ENCODE measurements around the gene FHIT. TPM values are rescaled to one million over a fixed set of nuclear protein-coding genes. Genes with fewer than 3 reads are reported as not detected.

Gene FHIT
- polyA plus RNA-seq, 1 experiment = 0.11 TPM

- CTCF ChIA-PET = no interaction called here
- H3K4me3 ChIP-seq (ENCODE audit: low read depth, low read length) = no peak overlapping the region
These were observed 957.1 kb downstream of the FHIT start for GRCh38 chr3:60294181-60294580.

GRCh38 chr3:60291115-60291514, 960.1 kb downstream of the FHIT start:
- TF ChIP-seq CTCF (IDR thresholded peaks at IDR 0.05; ENCODE audit: insufficient read depth, low read depth, low read length) = no peak
- ChIA-PET CTCF (no interaction called here), POLR2A (no interaction called here)
- no peak overlapping the region for H3K4me3 ChIP-seq (ENCODE audit: low read depth, low read length)
- DNase-seq (ENCODE audit: low read depth) = no peak
- no peaks in the 10 kb centered on the region for H3K36me3 ChIP-seq (ENCODE audit: control insufficient read depth, insufficient read depth, low read length)
- H3K27me3 ChIP-seq (ENCODE audit: control insufficient read depth, insufficient read depth, low read length) = no peaks in the 10 kb centered on the region

More at GRCh38 chr3:60294181-60294580, 957.1 kb downstream of the FHIT start:
- Histone ChIP-seq H3K36me3 (ENCODE audit: control insufficient read depth, insufficient read depth, low read length) (no peaks in the 10 kb centered on the region), H3K27me3 (ENCODE audit: control insufficient read depth, insufficient read depth, low read length) (no peaks in the 10 kb centered on the region)
- no peak for TF ChIP-seq CTCF (IDR thresholded peaks at IDR 0.05; ENCODE audit: insufficient read depth, low read depth, low read length)
- POLR2A ChIA-PET = no interaction called here
- DNase-seq (ENCODE audit: low read depth) = no peak

GRCh38 chr3:60290122-60290492, 961.1 kb downstream of the FHIT start:
- H3K36me3 ChIP-seq (ENCODE audit: control insufficient read depth, insufficient read depth, low read length) = no peaks in the 10 kb centered on the region
- no peak for DNase-seq (ENCODE audit: low read depth)
- H3K27me3 ChIP-seq (ENCODE audit: control insufficient read depth, insufficient read depth, low read length) = no peaks in the 10 kb centered on the region
- CTCF ChIA-PET = no interaction called here
- H3K4me3 ChIP-seq (ENCODE audit: low read depth, low read length) = no peak overlapping the region
- POLR2A ChIA-PET = no interaction called here
- TF ChIP-seq CTCF (IDR thresholded peaks at IDR 0.05; ENCODE audit: insufficient read depth, low read depth, low read length) = no peak

- ChIA-PET CTCF (no interaction called here), POLR2A (no interaction called here)
- DNase-seq (ENCODE audit: low read depth) = no peak
- Histone ChIP-seq H3K36me3 (ENCODE audit: control insufficient read depth, insufficient read depth, low read length) (no peaks in the 10 kb centered on the region), H3K4me3 (ENCODE audit: low read depth, low read length) (no peak overlapping the region), H3K27me3 (ENCODE audit: control insufficient read depth, insufficient read depth, low read length) (no peaks in the 10 kb centered on the region)
- no peak for TF ChIP-seq CTCF (IDR thresholded peaks at IDR 0.05; ENCODE audit: insufficient read depth, low read depth, low read length)
These were observed 961.7 kb downstream of the FHIT start for GRCh38 chr3:60289341-60290121.

- POLR2A ChIA-PET = no interaction called here
- H3K27me3 ChIP-seq (ENCODE audit: control insufficient read depth, insufficient read depth, low read length) = no peaks in the 10 kb centered on the region
- CTCF ChIA-PET = no interaction called here
- DNase-seq (ENCODE audit: low read depth) = no peak
- no peaks in the 10 kb centered on the region for H3K36me3 ChIP-seq (ENCODE audit: control insufficient read depth, insufficient read depth, low read length)
- H3K4me3 ChIP-seq (ENCODE audit: low read depth, low read length) = no peak overlapping the region
- TF ChIP-seq CTCF (IDR thresholded peaks at IDR 0.05; ENCODE audit: insufficient read depth, low read depth, low read length) = no peak
These were observed 968.4 kb downstream of the FHIT start for GRCh38 chr3:60282866-60283265.

Measured in BJ (cell line).